Activated CD8-positive, alpha-beta T cell treated with anti-CD3 and anti-CD28 coated beads, Interleukin-2, amount 10 ng/mL, durations not matched to agents 7 days and 5 days (primary cell): ENCODE measurements around the gene RESP18. TPM values are rescaled to one million over a fixed set of nuclear protein-coding genes. Genes with fewer than 3 reads are reported as not detected.
"Not testable (repeated sequence)": the region's sequence is repeated elsewhere in the genome, so short reads cannot be mapped to it uniquely, and the experiment has no call there.

Experiments used
- ATAC-seq: fragments of 150-1000 bp; cut with Tn5 transposase; one replicate; pipeline ENCODE4 v1.10.0; 2021; ENCODE audit warnings: moderate library complexity
- CTCF ChIA-PET: fragments of 350-600 bp; sonication (Branson Sonifier 250); formaldehyde crosslinking; loops from one replicate; lab custom pipeline; 2021; ENCODE audit warnings: antibody characterized with exemption; lab: Charles Lee
- POLR2A ChIA-PET: fragments of 350-600 bp; sonication (Branson Sonifier 250); formaldehyde crosslinking; loops from one replicate; lab custom pipeline; 2021; ENCODE audit warnings: antibody characterized with exemption; lab: Charles Lee
- DNase-seq: peaks from one replicate; pipeline ENCODE4 v3.0.0-alpha.2; 2020
- H3K27ac Mint-ChIP-seq: one replicate; pipeline ENCODE4 v1.8.0; 2021; ENCODE audit warnings: mild to moderate bottlenecking, mixed read lengths
- H3K27me3 Mint-ChIP-seq: one replicate; pipeline ENCODE4 v1.8.0; 2021; ENCODE audit warnings: low read depth, mixed read lengths
- H3K36me3 Mint-ChIP-seq: one replicate; pipeline ENCODE4 v1.8.0; 2021; ENCODE audit warnings: low read depth, mixed read lengths
- H3K4me1 Mint-ChIP-seq: one replicate; pipeline ENCODE4 v1.8.0; 2021; ENCODE audit warnings: low read depth, mixed read lengths
- H3K4me3 Mint-ChIP-seq: one replicate; pipeline ENCODE4 v1.8.0; 2021; ENCODE audit warnings: mild to moderate bottlenecking, mixed read lengths
- H3K9me3 Mint-ChIP-seq: one replicate; pipeline ENCODE4 v1.8.0; 2022; ENCODE audit warnings: mixed read lengths; ENCODE audit not compliant: insufficient read depth
- total RNA-seq, 2 experiments: library from RNA; stranded (reverse); gene quantifications; one replicate each; pipeline ENCODE4 v1.2.3, GENCODE V29; 2021

Gene RESP18
- total RNA-seq, 2 experiments from 2014 or later, result not detected

DNA sequence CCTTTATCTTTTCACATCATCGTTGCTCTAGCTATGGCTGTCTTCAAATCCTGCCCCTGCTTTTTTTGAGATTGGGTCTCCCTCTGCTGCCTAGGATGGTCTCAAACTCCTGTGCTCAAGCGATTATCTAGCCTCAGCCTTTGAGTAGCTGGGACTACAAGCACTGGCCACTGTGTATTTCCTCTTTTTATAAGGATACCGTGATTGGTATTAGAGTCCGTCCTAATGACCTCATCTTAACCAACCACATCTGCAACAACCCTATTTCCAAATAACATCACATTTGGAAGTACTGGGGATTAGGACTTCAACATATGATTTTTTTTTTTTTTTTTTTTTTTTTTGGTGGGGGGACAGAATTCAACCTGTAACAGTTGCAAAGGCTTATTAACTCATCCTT, 9.1 kb downstream of the RESP18 start:
- H3K4me3 Mint-ChIP-seq, result no peak overlapping the region
- ATAC-seq (no peak), DNase-seq (no peak)
- H3K27me3 Mint-ChIP-seq, result peaks cover 32% of the 10 kb centered on the region
- ChIA-PET POLR2A (no interaction called here), CTCF (interaction anchor here (2.4 kb wide), 1 partner anchor 29 kb away, joined by 10 read pairs; no protein-coding TSS in a partner anchor)
- H3K4me1 Mint-ChIP-seq, result peaks cover 9% of the 10 kb centered on the region
- no peaks in the 10 kb centered on the region for H3K36me3 Mint-ChIP-seq
- H3K27ac Mint-ChIP-seq, result no peak overlapping the region
- no peaks in the 10 kb centered on the region for H3K9me3 Mint-ChIP-seq

- DNase-seq (no peak), ATAC-seq (no peak)
- Mint-ChIP-seq H3K4me3 (no peak overlapping the region), H3K36me3 (no peaks in the 10 kb centered on the region), H3K27me3 (peaks cover 4% of the 10 kb centered on the region), H3K27ac (no peak overlapping the region), H3K9me3 (no peaks in the 10 kb centered on the region), H3K4me1 (no peaks in the 10 kb centered on the region)
- ChIA-PET POLR2A (no interaction called here), CTCF (interaction anchor here (1.1 kb wide), 1 partner anchor 16 kb away, joined by 4 read pairs; no protein-coding TSS in a partner anchor)
Measured at GRCh38 chr2:219314804-219315468, 17.6 kb downstream of the RESP18 start.

- H3K9me3 Mint-ChIP-seq, POLR2A ChIA-PET, H3K4me1 Mint-ChIP-seq, DNase-seq, H3K4me3 Mint-ChIP-seq, ATAC-seq, H3K36me3 Mint-ChIP-seq, H3K27ac Mint-ChIP-seq: not testable (repeated sequence)
- CTCF ChIA-PET, result interaction anchor here (1.2 to 2.4 kb wide), 3 partner anchors 12 to 39 kb away, joined by 3 to 10 read pairs (median 5); no protein-coding TSS in a partner anchor
- peaks cover 14% of the 10 kb centered on the region for H3K27me3 Mint-ChIP-seq
Measured at GRCh38 chr2:219312683-219313263, 19.8 kb downstream of the RESP18 start.

GRCh38 chr2:219309278-219309677, 23.3 kb downstream of the RESP18 start, which contains the start of gene PTPRN:
Gene PTPRN (minus strand): TSS chr2:219309401. CDS start chr2:219309332, 69 bp downstream.
- no peak within 1 kb of the TSS for H3K27ac Mint-ChIP-seq
- H3K4me3 Mint-ChIP-seq, result no peak within 1 kb of the TSS
- no peaks in the 10 kb centered on the region for H3K36me3 Mint-ChIP-seq
- ChIA-PET CTCF (interaction anchor here (0.7 to 1.5 kb wide), 4 partner anchors 12 to 30 kb away, joined by 3 to 8 read pairs (median 4); partner anchors contain the start of gene DNAJB2), POLR2A (no interaction called here)
- H3K4me1 Mint-ChIP-seq, result no peaks in the 10 kb centered on the region
- DNase-seq (no peak), ATAC-seq (no peak)
- H3K27me3 Mint-ChIP-seq, result peaks cover 37% of the 10 kb centered on the region
- H3K9me3 Mint-ChIP-seq, result no peaks in the 10 kb centered on the region

GRCh38 chr2:219308142-219309101, 24.1 kb downstream of the RESP18 start:
- CTCF ChIA-PET, result interaction anchor here (1.0 to 1.5 kb wide), 2 partner anchors 13 to 30 kb away, joined by 3 to 5 read pairs; partner anchors contain the start of gene DNAJB2
- peaks cover 41% of the 10 kb centered on the region for H3K27me3 Mint-ChIP-seq

GRCh38 chr2:219306047-219306446, 26.5 kb downstream of the RESP18 start:
- H3K27ac Mint-ChIP-seq, result no peak overlapping the region
- H3K9me3 Mint-ChIP-seq, result no peaks in the 10 kb centered on the region
- no peaks in the 10 kb centered on the region for H3K4me1 Mint-ChIP-seq
- CTCF ChIA-PET, result interaction anchor here (3.8 kb wide), 1 partner anchor 11 kb away, joined by 24 read pairs; no protein-coding TSS in a partner anchor
- DNase-seq (no peak), ATAC-seq (no peak)
- no peaks in the 10 kb centered on the region for H3K36me3 Mint-ChIP-seq
- no peak overlapping the region for H3K4me3 Mint-ChIP-seq
- POLR2A ChIA-PET, result no interaction called here
- H3K27me3 Mint-ChIP-seq, result peaks cover 56% of the 10 kb centered on the region

More at GRCh38 chr2:219308142-219309101, 24.1 kb downstream of the RESP18 start:
- Mint-ChIP-seq H3K36me3 (no peaks in the 10 kb centered on the region), H3K4me1 (no peaks in the 10 kb centered on the region), H3K9me3 (no peaks in the 10 kb centered on the region), H3K4me3 (no peak overlapping the region), H3K27ac (no peak overlapping the region)
- POLR2A ChIA-PET, result no interaction called here
- DNase-seq (peak; percentile 83), ATAC-seq (peak; percentile 96)

DNA sequence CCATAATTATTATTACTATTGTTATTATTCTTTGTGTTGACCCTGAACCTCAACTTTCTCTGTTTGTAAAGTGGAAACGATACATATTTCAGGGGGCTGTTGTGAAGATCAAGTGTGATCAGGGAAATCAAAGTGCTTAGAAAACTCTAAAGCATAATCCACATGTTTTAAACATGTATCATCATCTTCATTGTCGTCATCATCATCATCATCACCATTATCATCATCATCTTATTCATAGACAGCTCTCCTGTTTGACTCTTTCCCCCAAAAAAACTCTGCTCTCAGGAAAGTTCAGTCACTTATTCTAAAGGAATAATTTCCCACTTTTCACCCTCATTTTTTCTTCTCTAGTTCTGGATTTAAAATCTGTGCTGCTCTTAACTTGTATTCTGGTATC, 28.3 kb downstream of the RESP18 start:
- H3K9me3 Mint-ChIP-seq, result no peaks in the 10 kb centered on the region
- no peak overlapping the region for H3K27ac Mint-ChIP-seq
- no peaks in the 10 kb centered on the region for H3K36me3 Mint-ChIP-seq
- ChIA-PET POLR2A (interaction anchor here (0.7 kb wide), 1 partner anchor 14 kb away, joined by 3 read pairs; no protein-coding TSS in a partner anchor), CTCF (interaction anchor here (0.9 to 3.8 kb wide), 2 partner anchors 9 to 49 kb away, joined by 3 to 24 read pairs; no protein-coding TSS in a partner anchor)
- H3K4me3 Mint-ChIP-seq, result no peak overlapping the region
- H3K4me1 Mint-ChIP-seq, result no peaks in the 10 kb centered on the region
- peaks cover 49% of the 10 kb centered on the region for H3K27me3 Mint-ChIP-seq
- no peak for DNase-seq
- no peak for ATAC-seq

- Mint-ChIP-seq H3K9me3 (no peaks in the 10 kb centered on the region), H3K27ac (no peak overlapping the region), H3K27me3 (peaks cover 45% of the 10 kb centered on the region), H3K36me3 (no peaks in the 10 kb centered on the region), H3K4me3 (no peak overlapping the region), H3K4me1 (peaks cover 9% of the 10 kb centered on the region)
- no peak for DNase-seq
- CTCF ChIA-PET, result interaction anchor here (3.8 kb wide), 1 partner anchor 7 kb away, joined by 24 read pairs; no protein-coding TSS in a partner anchor
- no peak for ATAC-seq
- POLR2A ChIA-PET, result no interaction called here
Measured at GRCh38 chr2:219302412-219302968, 30.1 kb downstream of the RESP18 start.

- H3K4me1 Mint-ChIP-seq, result peaks cover 22% of the 10 kb centered on the region
- H3K27me3 Mint-ChIP-seq, result peaks cover 35% of the 10 kb centered on the region
- H3K36me3 Mint-ChIP-seq, result no peaks in the 10 kb centered on the region
- ATAC-seq (no peak), DNase-seq (no peak)
- no peaks in the 10 kb centered on the region for H3K9me3 Mint-ChIP-seq
- CTCF ChIA-PET, result interaction anchor here (1.2 to 5.1 kb wide), 11 partner anchors 8 to 145 kb away, joined by 3 to 42 read pairs (median 5); partner anchors contain the start of genes DNAJB2, NHEJ1 and SLC23A3
- no peak overlapping the region for H3K4me3 Mint-ChIP-seq
- no peak overlapping the region for H3K27ac Mint-ChIP-seq
- POLR2A ChIA-PET, result interaction anchor here (1.8 kb wide), 1 partner anchor 20 kb away, joined by 7 read pairs; the partner anchor contains the start of gene DNAJB2
Measured at GRCh38 chr2:219300022-219300421, 32.5 kb downstream of the RESP18 start.

GRCh38 chr2:219299372-219299760, 33.2 kb downstream of the RESP18 start:
- Mint-ChIP-seq H3K9me3 (no peaks in the 10 kb centered on the region), H3K27ac (no peak overlapping the region), H3K4me3 (no peak overlapping the region), H3K36me3 (no peaks in the 10 kb centered on the region), H3K4me1 (peaks cover 26% of the 10 kb centered on the region), H3K27me3 (peaks cover 29% of the 10 kb centered on the region)
- ChIA-PET CTCF (interaction anchor here (0.7 to 5.1 kb wide), 13 partner anchors 12 to 270 kb away, joined by 3 to 42 read pairs (median 4); partner anchors contain the start of genes DNAJB2, NHEJ1, SLC23A3 and TUBA4A), POLR2A (interaction anchor here (1.8 kb wide), 1 partner anchor 20 kb away, joined by 7 read pairs; the partner anchor contains the start of gene DNAJB2)
- ATAC-seq (no peak), DNase-seq (no peak)
